HG03439 (cell line): ENCODE measurements around the gene PLS3.
"Not testable (repeated sequence)": the region's sequence is repeated elsewhere in the genome, so short reads cannot be mapped to it uniquely, and the experiment has no call there.

Experiments
- ATAC-seq: cut with Tn5 transposase; IDR thresholded peaks from one replicate; pipeline ENCODE4 v1.9.1; 2021; ENCODE audit warnings: mild to moderate bottlenecking, moderate library complexity; ENCODE audit not compliant: unreplicated experiment

Gene PLS3, protein sequence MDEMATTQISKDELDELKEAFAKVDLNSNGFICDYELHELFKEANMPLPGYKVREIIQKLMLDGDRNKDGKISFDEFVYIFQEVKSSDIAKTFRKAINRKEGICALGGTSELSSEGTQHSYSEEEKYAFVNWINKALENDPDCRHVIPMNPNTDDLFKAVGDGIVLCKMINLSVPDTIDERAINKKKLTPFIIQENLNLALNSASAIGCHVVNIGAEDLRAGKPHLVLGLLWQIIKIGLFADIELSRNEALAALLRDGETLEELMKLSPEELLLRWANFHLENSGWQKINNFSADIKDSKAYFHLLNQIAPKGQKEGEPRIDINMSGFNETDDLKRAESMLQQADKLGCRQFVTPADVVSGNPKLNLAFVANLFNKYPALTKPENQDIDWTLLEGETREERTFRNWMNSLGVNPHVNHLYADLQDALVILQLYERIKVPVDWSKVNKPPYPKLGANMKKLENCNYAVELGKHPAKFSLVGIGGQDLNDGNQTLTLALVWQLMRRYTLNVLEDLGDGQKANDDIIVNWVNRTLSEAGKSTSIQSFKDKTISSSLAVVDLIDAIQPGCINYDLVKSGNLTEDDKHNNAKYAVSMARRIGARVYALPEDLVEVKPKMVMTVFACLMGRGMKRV

DNA sequence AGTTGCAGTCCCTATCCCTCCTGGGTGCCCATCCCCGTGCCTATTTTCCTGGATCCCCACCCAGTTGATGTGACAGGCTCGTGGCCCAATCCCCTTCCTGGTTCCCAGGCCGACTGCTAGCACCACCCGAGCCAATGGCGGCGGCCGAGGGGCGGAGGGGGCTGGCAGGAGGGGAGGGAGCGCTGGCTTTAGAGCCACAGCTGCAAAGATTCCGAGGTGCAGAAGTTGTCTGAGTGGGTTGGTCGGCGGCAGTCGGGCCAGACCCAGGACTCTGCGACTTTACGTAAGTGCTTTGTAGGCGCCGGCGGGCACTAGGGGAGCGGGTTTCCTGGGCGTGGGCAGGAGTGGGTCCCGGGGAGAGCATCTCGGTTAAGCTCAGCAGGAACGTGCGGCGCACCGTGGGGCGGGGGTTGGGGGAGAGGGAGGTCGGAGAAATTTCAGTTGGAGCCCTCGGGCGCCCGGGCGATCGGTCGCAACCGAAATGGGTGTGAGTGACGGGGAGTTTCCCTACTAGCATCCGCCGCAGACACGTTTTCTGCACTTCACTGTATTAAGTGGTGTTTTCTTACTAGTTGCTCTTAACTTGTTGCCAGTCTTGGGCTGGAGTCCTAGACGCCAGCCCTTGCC is at the start of gene PLS3:
PLS3 (plus strand) TSS at position 197 of the 627 bp plus-strand sequence. CDS start 49,077 bp downstream, outside the sequence.
- ATAC-seq: no peak

DNA sequence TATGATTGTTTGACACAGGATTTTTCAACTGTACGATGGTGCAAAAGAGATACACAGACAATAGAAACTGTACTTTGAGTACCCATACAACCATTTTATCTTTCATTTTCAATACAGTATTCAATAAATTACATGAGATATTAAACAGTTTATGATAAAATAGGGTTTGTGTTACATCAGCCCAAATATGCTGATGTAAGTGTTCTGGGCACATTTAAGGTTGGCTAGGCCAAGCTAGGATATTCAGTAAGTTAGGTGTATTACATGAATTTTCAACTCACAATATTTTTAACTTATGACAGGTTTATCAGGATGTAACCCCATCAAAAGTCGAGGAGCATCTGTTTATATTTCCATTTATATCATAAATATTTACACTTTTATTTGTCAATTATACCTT is 42.9 kb upstream of the PLS3 start:
- no peak for ATAC-seq

DNA sequence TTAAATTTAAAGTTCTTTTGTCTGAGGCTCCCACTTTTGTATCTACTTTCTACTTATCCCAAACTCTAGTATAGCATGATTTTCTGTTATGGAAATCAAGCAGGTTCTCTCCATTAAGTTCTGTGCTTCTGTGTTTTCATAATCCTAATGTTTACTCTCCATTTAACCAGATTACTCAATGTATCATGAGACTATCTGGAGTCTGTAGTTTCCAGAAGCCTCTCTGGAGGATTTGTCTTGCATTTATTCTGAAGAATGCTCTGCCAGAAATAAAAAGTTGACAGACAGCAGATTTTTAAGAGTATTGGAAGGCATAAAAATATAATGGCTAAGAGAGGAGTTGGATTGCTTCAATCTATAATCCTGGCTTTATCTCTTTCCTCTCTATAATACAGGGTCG is 39.2 kb upstream of the PLS3 start:
- no peak for ATAC-seq

DNA sequence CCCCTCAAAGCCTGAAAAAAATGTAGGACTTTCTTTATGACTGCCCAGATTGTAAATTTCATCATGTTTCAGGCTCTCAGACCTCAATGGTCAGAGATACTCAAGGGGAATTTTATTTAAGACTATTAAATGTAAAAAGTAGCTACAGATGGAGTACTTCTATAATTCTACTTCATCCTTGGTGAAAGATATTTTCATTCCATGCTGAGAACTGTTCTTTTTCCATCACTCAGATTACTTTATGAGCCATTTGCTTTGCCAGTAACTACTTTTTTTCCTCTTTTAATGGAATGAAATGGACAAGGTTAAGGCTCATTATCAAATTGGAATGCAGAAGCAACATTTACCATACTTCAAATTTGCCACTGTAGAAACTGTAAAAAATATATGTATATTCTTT is 38.0 kb upstream of the PLS3 start:
- no peak for ATAC-seq

DNA sequence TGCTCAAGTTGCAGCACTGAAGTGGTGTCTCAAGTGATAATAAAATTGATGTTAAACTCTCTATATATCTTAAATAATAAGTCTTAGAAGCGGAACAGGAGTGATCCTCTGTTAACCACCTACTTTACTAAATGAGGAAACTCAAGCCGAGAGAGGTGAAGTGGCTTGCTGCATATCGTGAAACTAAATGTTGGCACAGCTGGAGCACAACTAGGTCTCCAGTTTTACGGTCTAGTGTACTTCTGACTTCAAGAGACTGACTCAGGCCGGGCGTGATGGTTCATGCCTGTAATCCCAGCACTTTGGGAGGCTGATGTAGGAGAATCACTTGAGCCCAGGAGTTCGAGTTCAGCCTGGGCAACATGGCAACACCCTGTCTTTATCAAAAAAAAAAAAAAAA is 35.5 kb upstream of the PLS3 start:
- ATAC-seq: no peak

DNA sequence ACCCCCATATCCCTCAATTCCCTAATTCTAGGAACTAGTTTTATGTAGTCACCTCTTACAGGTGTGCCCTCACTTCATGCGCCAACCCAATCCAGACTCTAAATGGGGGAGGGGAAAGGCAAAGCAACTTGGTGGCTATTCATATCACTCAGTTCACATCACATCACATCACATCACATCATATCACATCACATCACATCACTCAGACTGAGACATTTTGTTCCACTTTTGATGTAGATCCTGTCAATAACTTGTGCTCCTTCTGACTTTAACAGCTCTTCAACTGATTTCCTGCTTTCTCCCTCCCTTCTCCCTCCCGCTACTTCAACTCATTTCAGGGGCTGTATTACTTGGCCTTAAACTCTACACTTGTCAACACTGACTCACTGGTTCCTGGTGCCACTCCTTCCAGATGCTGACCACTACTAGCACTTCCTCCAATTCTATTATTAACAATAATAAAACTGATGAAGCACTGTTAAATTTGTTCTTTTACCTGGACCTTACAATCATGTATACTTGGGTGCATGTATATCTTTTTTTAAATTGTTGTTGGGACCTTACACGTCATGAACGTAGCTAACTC is 29.1 kb upstream of the PLS3 start:
- ATAC-seq: no peak

DNA sequence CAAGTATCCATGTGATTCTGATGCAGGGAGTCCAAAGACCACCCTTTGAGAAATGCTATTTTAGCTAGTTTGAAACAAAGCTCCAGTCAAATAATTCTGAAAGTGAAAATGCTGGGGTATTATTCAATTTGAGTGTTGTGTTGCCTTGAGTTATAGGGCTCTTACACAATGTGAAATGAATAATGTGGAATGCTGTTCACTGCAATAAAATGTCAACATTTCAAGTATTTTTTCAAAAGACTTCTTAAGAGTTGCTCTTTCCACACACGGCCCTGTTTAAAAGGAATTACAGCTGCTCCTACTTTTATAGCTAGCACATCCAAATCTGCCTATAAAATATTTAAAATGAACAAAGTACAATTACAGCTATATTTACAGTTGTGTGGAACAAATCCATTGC is 27.5 kb upstream of the PLS3 start:
- ATAC-seq: no peak

DNA sequence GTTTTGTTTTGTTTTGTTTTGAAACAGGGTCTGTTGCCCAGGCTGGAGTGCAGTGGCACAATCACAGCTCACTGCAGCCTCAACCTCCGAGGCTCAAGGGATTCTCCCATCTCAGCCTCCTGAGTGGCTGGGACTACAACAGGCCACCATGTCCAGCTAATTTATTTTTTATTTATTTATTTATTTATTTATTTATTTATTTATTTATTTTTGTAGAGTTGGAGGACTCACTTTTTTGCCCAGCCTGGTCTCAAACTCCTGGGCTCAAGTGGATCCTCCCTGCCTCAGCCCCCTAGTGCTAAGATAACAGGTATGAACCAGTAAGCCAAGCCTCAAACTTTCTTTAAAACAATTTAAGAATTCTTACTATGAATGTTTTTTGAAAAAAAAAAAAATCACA is 26.6 kb upstream of the PLS3 start:
- ATAC-seq: no peak

DNA sequence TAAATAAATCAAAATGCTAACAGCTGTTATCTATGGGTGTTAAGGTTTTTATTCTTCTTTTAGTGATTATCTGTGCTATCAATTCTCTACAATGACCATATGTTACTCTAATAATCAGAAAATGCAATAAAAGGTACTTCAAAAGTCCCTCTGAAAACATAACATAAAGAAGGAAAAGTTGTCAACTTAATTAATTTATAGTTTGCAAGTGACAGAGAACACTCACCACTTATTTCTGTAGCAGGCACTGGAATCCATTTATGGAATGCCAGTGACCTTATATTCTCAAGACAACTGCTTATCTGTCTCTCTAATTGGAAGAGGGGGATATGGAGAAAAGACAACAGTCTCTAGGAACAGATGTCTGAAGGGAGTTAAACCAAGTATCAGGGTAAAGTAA is 25.6 kb upstream of the PLS3 start:
- ATAC-seq: no peak

DNA sequence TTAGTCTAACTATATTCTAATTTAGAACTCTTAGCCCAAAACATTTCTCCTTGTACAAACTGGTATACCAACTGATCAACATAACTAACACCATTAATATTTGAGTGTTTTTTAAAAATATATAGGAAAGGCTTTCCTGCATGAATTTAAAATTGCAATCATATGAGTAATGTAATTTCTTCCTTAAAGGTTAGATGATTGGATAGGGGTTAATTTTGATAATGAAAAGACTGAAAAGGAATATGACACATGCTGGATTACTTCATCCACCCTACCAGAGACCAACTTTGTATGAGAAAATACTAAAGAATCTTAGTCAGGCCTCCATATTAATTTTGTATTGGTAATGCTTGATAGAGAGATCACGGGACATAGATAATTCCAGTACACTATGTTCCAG is 25.1 kb upstream of the PLS3 start:
- no peak for ATAC-seq

DNA sequence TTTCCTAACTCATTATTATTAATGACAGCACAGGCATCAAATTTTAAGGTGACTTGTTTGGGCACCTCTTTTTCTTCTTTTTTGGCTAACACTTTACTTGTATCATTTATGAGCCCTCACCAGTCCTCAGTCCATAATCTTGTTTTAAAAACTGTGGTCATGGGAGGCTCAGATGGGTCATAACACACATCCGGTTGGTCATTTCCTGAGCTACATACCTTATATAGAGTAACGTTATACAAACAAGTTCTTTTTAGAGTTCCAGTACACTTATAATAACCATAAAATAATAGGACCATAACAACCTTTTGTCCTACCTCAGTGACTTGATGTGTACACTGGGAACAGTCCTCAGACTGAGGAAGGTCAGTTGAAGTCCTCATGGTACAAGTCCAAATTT is 21.1 kb upstream of the PLS3 start:
- no peak for ATAC-seq

DNA sequence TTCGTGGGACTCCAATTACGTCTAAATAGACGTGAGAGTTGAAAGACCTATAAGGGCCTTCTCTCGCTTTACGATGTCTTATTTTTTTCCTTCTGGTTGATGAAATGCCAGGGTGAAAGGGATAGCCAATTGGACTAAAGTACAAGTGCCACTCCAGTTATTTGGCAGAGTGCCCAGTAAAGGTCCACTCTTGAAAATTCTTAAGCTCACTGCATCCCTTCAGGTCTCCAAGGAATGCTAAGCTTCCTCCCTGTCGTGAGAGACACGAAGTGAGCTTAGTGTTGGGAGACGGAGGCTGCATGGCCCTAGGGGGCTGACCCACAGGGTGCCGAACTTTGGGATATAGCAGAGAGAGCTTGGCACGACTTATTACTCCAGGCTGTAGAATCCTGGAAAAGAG is 19.9 kb upstream of the PLS3 start:
- not testable (repeated sequence) for ATAC-seq

DNA sequence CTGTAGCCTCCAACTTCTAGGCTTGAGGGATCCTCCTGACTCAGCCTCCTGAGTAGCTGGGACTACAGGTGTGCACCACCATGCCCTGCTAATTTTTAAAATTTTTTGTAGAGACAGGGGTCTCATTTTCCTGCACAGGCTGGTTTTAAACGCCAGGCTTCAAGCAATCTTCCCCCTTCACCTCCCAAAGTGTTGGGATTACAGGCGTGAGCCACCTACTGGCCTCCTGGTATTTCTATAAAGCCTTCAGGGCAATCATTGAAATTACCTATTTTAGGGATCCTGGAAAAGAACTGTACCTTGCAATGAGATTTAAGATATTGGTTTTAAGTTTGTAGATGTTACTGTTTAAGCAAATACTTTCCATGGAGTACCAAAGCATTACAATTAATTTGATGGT is 13.5 kb upstream of the PLS3 start:
- ATAC-seq: no peak

DNA sequence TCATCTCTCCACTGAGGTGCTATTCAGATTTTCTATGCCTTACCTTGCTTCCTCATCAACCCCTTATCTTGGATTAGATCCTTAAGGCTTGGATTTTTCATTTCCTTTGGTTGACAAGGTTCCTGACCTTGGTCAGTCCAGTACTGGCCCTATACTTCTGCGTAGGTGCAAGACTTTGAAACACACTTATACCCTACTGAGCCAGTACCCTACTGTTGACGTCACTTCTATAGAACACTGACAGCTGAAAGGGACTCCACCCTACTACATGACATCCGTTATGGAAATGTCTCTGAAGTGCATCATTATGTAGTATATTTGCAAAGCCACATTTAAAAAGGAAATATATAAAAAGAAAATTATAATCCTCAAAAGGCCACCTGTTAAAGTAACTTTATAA is 12.0 kb upstream of the PLS3 start:
- ATAC-seq: no peak

DNA sequence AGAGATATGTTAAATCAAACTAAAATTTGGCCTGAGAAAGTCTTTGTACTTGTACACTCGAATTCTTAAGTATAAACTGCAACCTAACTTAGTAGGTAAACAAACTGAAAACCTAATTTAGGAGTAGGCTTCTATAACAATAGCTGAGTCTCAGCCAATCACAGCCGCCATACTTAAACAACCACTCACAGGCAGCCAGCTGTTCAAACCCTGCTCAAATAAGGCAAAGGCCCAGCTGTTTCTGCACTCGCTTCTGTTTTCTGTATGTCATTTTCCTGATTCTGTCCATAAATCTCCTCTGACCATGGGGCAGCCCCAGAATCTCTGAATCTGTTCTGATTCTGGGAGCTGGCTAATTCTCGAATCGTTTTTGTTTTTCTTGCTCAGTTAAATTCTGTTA is 7.8 kb upstream of the PLS3 start:
- no peak for ATAC-seq

DNA sequence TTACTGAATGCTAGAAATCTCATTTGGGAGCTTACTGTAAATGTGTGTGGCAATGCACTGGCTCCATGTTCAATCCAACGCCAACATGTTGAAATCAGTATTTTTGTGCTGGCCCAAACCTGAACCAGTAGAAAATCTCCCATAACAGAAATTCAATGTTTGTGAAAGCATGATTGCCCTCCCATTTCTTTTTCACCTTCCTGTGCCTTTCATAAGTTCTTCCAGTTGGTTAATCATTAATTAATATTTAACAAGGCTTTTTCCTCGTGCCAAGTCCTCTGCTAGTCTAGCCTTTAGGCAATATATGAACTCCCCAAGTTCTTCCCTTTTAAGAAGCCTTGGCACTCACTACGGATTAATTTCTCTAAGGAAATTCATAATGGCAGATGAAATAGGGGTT is 1.3 kb upstream of the PLS3 start:
- ATAC-seq: no peak

DNA sequence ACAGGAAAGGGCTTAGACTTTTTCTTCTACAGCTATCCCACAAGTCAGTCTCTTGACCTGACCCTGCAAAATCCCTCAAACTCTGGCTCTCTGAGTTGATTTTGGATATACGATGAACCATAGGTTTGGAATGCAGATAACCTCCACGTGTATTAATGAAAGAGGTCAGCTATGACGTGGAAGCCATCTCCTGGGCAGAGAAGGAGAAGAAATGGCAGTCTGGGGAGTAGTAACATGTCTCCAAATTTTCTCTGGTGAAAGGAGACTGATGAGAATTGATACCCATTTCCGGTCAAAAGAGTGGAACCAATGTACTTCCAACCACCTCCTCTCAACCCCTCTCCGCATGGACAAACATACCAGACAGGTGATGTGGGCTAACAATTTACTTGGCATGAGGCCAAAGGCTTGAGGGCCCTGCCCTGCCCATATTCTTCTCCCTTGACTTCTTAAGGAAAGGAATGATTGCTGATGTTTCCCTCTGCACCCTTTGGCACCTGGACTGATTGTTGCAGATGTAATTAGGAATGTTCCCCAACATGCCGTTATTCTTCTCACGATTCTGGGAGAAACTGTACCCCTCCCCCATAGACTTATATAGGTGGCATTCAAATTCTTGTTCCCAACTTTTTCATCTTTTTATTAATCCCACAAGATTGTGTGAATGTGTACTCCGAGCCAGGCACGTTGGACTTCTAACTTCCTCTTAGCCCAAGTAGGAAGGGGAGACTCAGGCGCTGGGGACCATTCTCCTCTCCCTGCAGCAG is 580 bp upstream of the PLS3 start:
- no peak for ATAC-seq

DNA sequence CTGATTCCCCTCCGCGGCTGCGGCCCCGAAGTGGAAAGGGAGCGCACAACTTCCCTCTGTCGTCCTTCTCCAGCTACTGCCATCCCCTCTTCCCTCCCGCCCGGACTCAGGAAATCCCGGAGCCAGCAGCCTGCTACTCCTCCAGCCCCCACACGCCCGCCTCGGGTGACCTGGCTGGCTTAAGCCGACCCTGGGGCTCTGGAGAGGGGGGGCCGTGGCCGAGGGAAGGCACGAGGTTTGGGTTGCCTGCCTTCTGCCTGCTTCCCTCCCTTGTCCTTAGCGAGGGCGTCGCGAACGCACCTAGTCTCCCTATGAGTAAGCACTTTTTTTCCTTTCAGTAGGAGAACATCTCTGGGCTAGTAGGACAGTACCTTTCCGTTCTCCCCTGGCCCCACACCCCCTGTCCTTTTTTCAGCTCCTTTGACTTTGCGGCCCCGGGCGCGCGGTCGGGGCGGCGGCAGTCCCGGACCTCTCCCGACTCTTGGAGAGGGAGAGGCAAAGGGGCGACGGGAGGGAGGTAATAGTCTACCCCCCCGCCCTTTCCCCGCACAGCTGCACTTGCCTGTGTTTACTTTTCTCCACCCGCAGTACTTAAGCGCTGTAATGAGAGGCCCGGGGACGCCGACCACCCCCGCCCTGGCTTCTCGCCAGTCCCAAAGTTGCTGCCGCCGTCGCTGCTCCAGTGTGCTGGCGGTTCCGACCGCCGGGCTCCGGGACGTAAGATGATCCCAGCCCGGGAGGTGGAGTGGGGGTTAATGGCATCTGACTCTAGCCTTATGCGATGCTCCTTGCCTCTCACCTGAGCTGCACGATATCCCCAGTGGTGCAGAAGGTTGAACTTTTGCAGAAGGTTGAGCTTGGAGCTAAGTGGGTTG is 868 bp downstream of the PLS3 start:
- no peak for ATAC-seq

DNA sequence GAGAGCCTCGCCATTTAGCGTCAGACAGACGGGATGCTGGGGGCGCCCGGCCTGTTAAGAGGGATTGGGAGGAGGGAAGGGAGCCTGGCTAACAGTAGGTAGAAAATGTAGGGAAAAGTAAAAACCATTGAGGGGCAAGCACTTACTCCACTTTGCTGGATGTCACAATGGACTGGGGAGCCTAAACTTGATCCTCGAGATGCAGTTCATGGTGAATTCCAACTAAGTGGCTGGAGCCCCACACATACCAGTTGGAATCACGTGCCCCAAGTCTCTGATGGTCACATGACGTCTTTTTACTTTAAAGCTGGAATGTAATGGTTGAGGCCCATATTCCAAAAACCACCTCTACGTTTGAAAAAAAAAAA is 1.5 kb downstream of the PLS3 start:
- no peak for ATAC-seq

DNA sequence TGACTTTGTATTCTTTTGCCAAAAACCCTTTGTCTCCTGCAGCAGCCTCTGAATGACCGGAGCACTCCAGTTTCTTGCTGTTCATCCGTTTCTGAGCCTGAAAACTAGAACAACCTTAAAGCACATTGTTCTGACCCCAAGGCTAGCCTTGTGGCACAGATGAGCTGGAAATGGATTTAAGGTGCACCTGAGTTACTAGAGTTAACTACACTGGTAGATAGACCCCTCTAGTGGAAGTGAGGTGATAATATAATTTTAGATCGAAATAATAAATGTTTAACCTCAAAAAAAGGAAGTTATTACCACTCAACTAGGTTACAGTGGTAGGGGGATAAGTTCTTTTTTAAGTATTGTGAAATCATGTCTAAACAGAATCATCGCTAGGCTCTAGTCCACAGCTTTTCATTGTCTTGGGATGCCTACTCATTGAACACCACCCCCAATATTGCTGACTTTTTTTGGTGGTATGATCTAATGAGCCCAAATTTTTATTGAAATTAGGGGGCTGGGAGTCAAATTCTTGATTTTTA is 2.7 kb downstream of the PLS3 start:
- ATAC-seq: no peak
